Ascending aorta (tissue), 2 donors: ENCODE data around the gene WWC2. TPM values are rescaled to one million over a fixed set of nuclear protein-coding genes. Genes with fewer than 3 reads are reported as not detected.

Source experiments
- DNase-seq, 2 donors: peaks; one replicate each; pipeline ENCODE4 v3.0.0-alpha.2; 2019; ENCODE audit warnings: low spot score in 2 of 2
- H3K27ac ChIP-seq, 2 donors: fragments of 200-600 bp; sonication (generic); one replicate each; pipeline ENCODE4 v1.5.1; 2016 to 2017; ENCODE audit warnings: mild to moderate bottlenecking in 1 of 2
- H3K27me3 ChIP-seq: fragments of 200-600 bp; sonication (generic); one replicate; pipeline ENCODE4 v1.5.1; 2017
- H3K36me3 ChIP-seq, 2 donors: fragments of 200-600 bp; sonication (generic); one replicate each; pipeline ENCODE4 v1.5.1; 2016
- H3K4me1 ChIP-seq, 2 donors: fragments of 200-600 bp; sonication (generic); one replicate each; pipeline ENCODE4 v1.5.1; 2016 to 2017; ENCODE audit warnings: mild to moderate bottlenecking in 1 of 2
- H3K4me3 ChIP-seq, 2 donors: fragments of 200-600 bp; sonication (generic); one replicate each; pipeline ENCODE4 v1.5.1; 2016 to 2017; ENCODE audit warnings: mild to moderate bottlenecking in 1 of 2
- H3K9me3 ChIP-seq, 2 donors: fragments of 200-600 bp; sonication (generic); one replicate each; pipeline ENCODE4 v1.5.1; 2016
- CTCF ChIP-seq, 3 experiments: fragments of 200-600 bp in 2 of 3; fragments of 450-650 bp in 1 of 3; sonication (generic) in 2 of 3; IDR thresholded peaks; one replicate each; pipeline ENCODE4 v1.5.1; 2016 to 2019; ENCODE audit warnings: antibody characterized with exemption in 3 of 3, mild to moderate bottlenecking in 1 of 3, moderate library complexity in 1 of 3
- intact Hi-C: fragments of 100-400 bp; cut with DNase I; formaldehyde crosslinking; loops from one replicate; pipeline ENCODE4 v1.15.1; 2023
- total RNA-seq: library from RNA; depleted of rRNA; stranded (reverse); fragments of >200 nt; gene quantifications from one replicate; pipeline ENCODE4 v1.1.0, GENCODE V29; 2016

The WWC2 gene
- total RNA-seq, 1 donor from 2014 or later, result 3.8 TPM

- no peaks in the 10 kb centered on the region for H3K36me3 ChIP-seq
- DNase-seq, result no peak
- intact Hi-C loops, result no loop called here
- H3K27ac ChIP-seq, result no peak overlapping the region
- no peaks in the 10 kb centered on the region for H3K9me3 ChIP-seq
- no peak for TF ChIP-seq CTCF (IDR thresholded peaks at IDR 0.05)
- H3K4me1 ChIP-seq, result no peaks in the 10 kb centered on the region
- no peak overlapping the region for H3K4me3 ChIP-seq
- no peaks in the 10 kb centered on the region for H3K27me3 ChIP-seq
Measured at GRCh38 chr4:183369073-183369472, 270.0 kb downstream of the WWC2 start.

Other genes with a start within 250 kb of the WWC2 start
- gene DCTD, start 181.9 kb upstream of the WWC2 start, total RNA-seq, result 17.2 TPM
- not detected for gene CLDN22, start 221.0 kb downstream of the WWC2 start, total RNA-seq
- not detected for gene CLDN24, start 223.2 kb downstream of the WWC2 start, total RNA-seq